K562 (cell line): ENCODE data around the gene IRF2. TPM values are rescaled to one million over a fixed set of nuclear protein-coding genes. Genes with fewer than 3 reads are reported as not detected.
A peak's percentile ranks its signal among the peaks of the same experiment; 100 is the strongest.

ENCODE experiments used
- CREBBP ChIP-seq: IDR thresholded peaks from one replicate; pipeline ENCODE4 v1.6.1; 2012; ENCODE audit warnings: low read depth, mild to moderate bottlenecking, control low read depth, inconsistent platforms, low read length
- FOXA3 ChIP-seq, 2 experiments: fragments of 450-650 bp in 1 of 2; sonication (generic) in 1 of 2; formaldehyde crosslinking; IDR thresholded peaks in 1 of 2; conservative IDR thresholded peaks in 1 of 2; 2 replicates each; pipeline versions ENCODE4 v1.4.0 to v1.8.0; 2020 to 2022; ENCODE audit warnings: mild to moderate bottlenecking in 2 of 2, missing genetic modification reagents in 1 of 2
- MAFF ChIP-seq: IDR thresholded peaks from 2 replicates; pipeline ENCODE4 v1.6.1; 2012; ENCODE audit warnings: low read length, improper control_type of control experiment
- PTRF ChIP-seq: fragments of 450-650 bp; IDR thresholded peaks from 2 replicates; pipeline ENCODE4 v1.6.1; 2016; ENCODE audit warnings: mild to moderate bottlenecking, missing genetic modification characterization, missing compliant biosample characterization
- SAFB ChIP-seq: fragments of 200-400 bp; formaldehyde crosslinking; IDR thresholded peaks from 2 replicates; pipeline ENCODE4 v1.6.1; 2017; ENCODE audit warnings: low read depth, low read length, borderline replicate concordance
- SMAD1 ChIP-seq: fragments of 150-350 bp; IDR thresholded peaks from 2 replicates; pipeline ENCODE4 v1.6.1; 2014; ENCODE audit warnings: low read length, low read depth; ENCODE audit not compliant: partially characterized antibody
- SP2 ChIP-seq: IDR thresholded peaks from 2 replicates; pipeline ENCODE4 v1.6.1; 2011; ENCODE audit warnings: mild to moderate bottlenecking, low read depth, low read length, moderate library complexity; ENCODE audit not compliant: poor library complexity, severe bottlenecking; ENCODE audit errors: extremely low read depth
- SREBF1 ChIP-seq: fragments of 150-350 bp; IDR thresholded peaks from 2 replicates; pipeline ENCODE4 v1.6.1; 2014; ENCODE audit warnings: antibody characterized with exemption, low read depth, low read length, borderline replicate concordance
- STAT6 ChIP-seq: sonication (generic); formaldehyde crosslinking; IDR thresholded peaks from 2 replicates; pipeline ENCODE4 v1.8.1; 2023; ENCODE audit warnings: mild to moderate bottlenecking, missing genetic modification reagents
- TRIM24 ChIP-seq, 2 experiments: fragments of 450-650 bp; IDR thresholded peaks; 2 replicates each; pipeline ENCODE4 v1.6.1; 2016
- TRIM28 ChIP-seq: fragments of 450-650 bp; IDR thresholded peaks from 2 replicates; pipeline ENCODE4 v1.6.1; 2017
- ZNF398 ChIP-seq: fragments of 250-450 bp; sonication (Bioruptor Pico); IDR thresholded peaks from 2 replicates; pipeline ENCODE4 v1.8.0; 2021; ENCODE audit warnings: moderate library complexity, mild to moderate bottlenecking, inconsistent platforms
- polyA plus RNA-seq, 8 experiments: library from polyadenylated mRNA; depleted of rRNA in 4 of 8; stranded (reverse) in 5 of 8; unstranded in 3 of 8; fragments of >200 nt; fragmentation: Nextera tagmentation in 2 of 8; fragmentation: Illumina TruSeq in 1 of 8; extraction: Ambion mirVana in 2 of 8; extraction: Trizol in 1 of 8; gene quantifications; 2 replicates each; pipeline versions ENCODE4 v1.2.1 to v1.2.3, GENCODE V29; 2011 to 2014; ENCODE audit warnings: inconsistent platforms in 1 of 8, missing spikeins in 1 of 8
- total RNA-seq, 7 experiments: library from RNA; depleted of rRNA in 6 of 7; stranded (reverse); fragments of >200 nt in 6 of 7; fragmentation: Illumina TruSeq in 2 of 7; extraction: Trizol in 2 of 7; gene quantifications; 2 replicates each; pipeline versions ENCODE4 v1.2.1 to v1.2.3, GENCODE V29; 2011 to 2021; ENCODE audit warnings: low replicate concordance in 1 of 7
- TF ChIP-seq, protein P1 (sequence below): sonication (generic); formaldehyde crosslinking; IDR thresholded peaks from 2 replicates; pipeline ENCODE4 v1.8.0; 2022; ENCODE audit warnings: missing genetic modification reagents, mild to moderate bottlenecking, borderline replicate concordance

IRF2 gene
- total and polyA plus RNA-seq, 9 of the 15 experiments (the other 6 are each of a cell fraction or from before 2014, with no cell fraction given): 7.1 to 17.1 (median 11.3) TPM

GRCh38 chr4:184451726-184452125 lies 22.6 kb downstream of the IRF2 start (continued):
- TF ChIP-seq, protein P1, sequence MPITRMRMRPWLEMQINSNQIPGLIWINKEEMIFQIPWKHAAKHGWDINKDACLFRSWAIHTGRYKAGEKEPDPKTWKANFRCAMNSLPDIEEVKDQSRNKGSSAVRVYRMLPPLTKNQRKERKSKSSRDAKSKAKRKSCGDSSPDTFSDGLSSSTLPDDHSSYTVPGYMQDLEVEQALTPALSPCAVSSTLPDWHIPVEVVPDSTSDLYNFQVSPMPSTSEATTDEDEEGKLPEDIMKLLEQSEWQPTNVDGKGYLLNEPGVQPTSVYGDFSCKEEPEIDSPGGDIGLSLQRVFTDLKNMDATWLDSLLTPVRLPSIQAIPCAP: no peak
- TF ChIP-seq SP2 (no peak), PTRF (tag) (no peak), CREBBP (no peak), SREBF1 (no peak), TRIM24 (IDR thresholded peaks at IDR 0.05) (peak; percentile 73 to 80), MAFF (peak; percentile 9; the same call in 1 of the 2 replicates), TRIM28 (no peak), SAFB (no peak), FOXA3 (CRISPR knock-in tag; conservative IDR thresholded peaks at IDR 0.05 in 1 of 2, IDR thresholded peaks at IDR 0.05 in 1 of 2) (no peak), ZNF398 (CRISPR knock-in tag) (no peak), SMAD1 (no peak), STAT6 (CRISPR knock-in tag) (no peak)
